Panc1 (cell line): Measurements from ENCODE around the gene PTGIS. TPM values are rescaled to one million over a fixed set of nuclear protein-coding genes. Genes with fewer than 3 reads are reported as not detected.

Experiments
- ATAC-seq: fragments of 200-7000 bp; cut with Tn5 transposase; 2 replicates; pipeline ENCODE4 v1.9.1; 2020; ENCODE audit warnings: mild to moderate bottlenecking, moderate library complexity
- BruUV-seq: library from RNA; stranded (reverse); fragments of 400-500 nt; replicated peaks from 2 replicates; lab custom pipeline; 2021; lab: Mats Ljungman, UMichigan
- CTCF ChIA-PET: fragments of 300-600 bp; sonication (Branson Sonifier 250); formaldehyde crosslinking; loops from one replicate; lab custom pipeline; 2022; ENCODE audit warnings: antibody characterized with exemption; lab: Charles Lee
- POLR2A ChIA-PET: fragments of 300-600 bp; sonication (Branson Sonifier 250); formaldehyde crosslinking; loops from one replicate; lab custom pipeline; 2022; ENCODE audit warnings: antibody characterized with exemption; lab: Charles Lee
- DNase-seq: peaks from one replicate; pipeline ENCODE4 v3.0.0-alpha.2; 2010; ENCODE audit warnings: low read depth, low spot score
- H3K27ac ChIP-seq: 2 replicates; pipeline ENCODE4 v1.5.1; 2011; ENCODE audit warnings: mild to moderate bottlenecking, low read length, inconsistent platforms
- H3K27me3 ChIP-seq: fragments of 200-500 bp; sonication (Bioruptor generic); 2 replicates; pipeline ENCODE4 v1.6.0; 2014; ENCODE audit warnings: low read length, inconsistent platforms; ENCODE audit not compliant: control insufficient read depth, insufficient read depth
- H3K36me3 ChIP-seq: fragments of 200-500 bp; sonication (Bioruptor generic); 2 replicates; pipeline ENCODE4 v1.5.1; 2014; ENCODE audit warnings: inconsistent platforms, mild to moderate bottlenecking, low read length, moderate library complexity; ENCODE audit not compliant: control insufficient read depth, insufficient read depth
- H3K4me1 ChIP-seq: 2 replicates; pipeline ENCODE4 v1.5.1; 2011; ENCODE audit warnings: inconsistent platforms, mild to moderate bottlenecking, low read length, moderate library complexity; ENCODE audit not compliant: control insufficient read depth, insufficient read depth
- H3K4me3 ChIP-seq, 2 experiments: 2 replicates each; pipeline ENCODE4 v1.5.1; 2011 to 2012; ENCODE audit warnings: low read depth in 2 of 2, low read length in 2 of 2, mild to moderate bottlenecking in 2 of 2, inconsistent platforms in 1 of 2, moderate library complexity in 1 of 2
- H3K9me3 ChIP-seq: fragments of 200-500 bp; sonication (Bioruptor generic); 2 replicates; pipeline ENCODE4 v1.5.1; 2014; ENCODE audit warnings: low read depth, mild to moderate bottlenecking, inconsistent platforms, low read length, moderate library complexity; ENCODE audit not compliant: control insufficient read depth, insufficient read depth
- CTCF ChIP-seq: fragments of 450-650 bp; IDR thresholded peaks from 2 replicates; pipeline ENCODE4 v1.5.1; 2017; ENCODE audit warnings: mild to moderate bottlenecking
- POLR2AphosphoS5 ChIP-seq: IDR thresholded peaks from 2 replicates; pipeline ENCODE4 v1.6.1; 2012; ENCODE audit warnings: mild to moderate bottlenecking, low read depth, low read length, moderate library complexity
- SIN3A ChIP-seq: IDR thresholded peaks from 2 replicates; pipeline ENCODE4 v1.6.1; 2012; ENCODE audit warnings: low read depth, mild to moderate bottlenecking, low read length, moderate library complexity, borderline replicate concordance; ENCODE audit not compliant: insufficient read depth
- TCF7L2 ChIP-seq: IDR thresholded peaks from 2 replicates; pipeline ENCODE4 v1.6.1; 2011; ENCODE audit warnings: mild to moderate bottlenecking, low read depth, low read length, inconsistent platforms
- in situ Hi-C: cut with HindIII; loops from 2 replicates; pipeline ENCODE4 v1.10.0; 2016; ENCODE audit warnings: low sequenced_read_pairs, low pct_unique_long_range_greater_than_20kb
- intact Hi-C: fragments of 100-400 bp; cut with micrococcal nuclease; formaldehyde crosslinking; loops from one replicate; pipeline ENCODE4 v1.10.0; 2022; ENCODE audit not compliant: unreplicated experiment
- total RNA-seq: library from RNA; stranded (reverse); gene quantifications from one replicate; pipeline ENCODE4 v1.2.1, GENCODE V29; 2021; ENCODE audit not compliant: unreplicated experiment
- TF ChIP-seq, protein P1 (sequence below), 2 experiments: IDR thresholded peaks; 2 replicates each; pipeline ENCODE4 v1.6.1; 2011 to 2012; ENCODE audit warnings: low read depth in 2 of 2, control low read depth in 1 of 2, low read length in 1 of 2, mild to moderate bottlenecking in 1 of 2, moderate library complexity in 1 of 2; ENCODE audit not compliant: insufficient read depth in 1 of 2

PTGIS gene
- total RNA-seq, 1 experiment from 2014 or later: 4.4 TPM

GRCh38 chr20:49455691-49456090 lies 112.2 kb downstream of the PTGIS start:
- POLR2A ChIA-PET: no interaction called here
- Histone ChIP-seq H3K4me1 (peaks cover 14% of the 10 kb centered on the region), H3K27me3 (no peaks in the 10 kb centered on the region), H3K4me3 (no peak overlapping the region), H3K36me3 (no peaks in the 10 kb centered on the region), H3K27ac (no peak overlapping the region), H3K9me3 (no peaks in the 10 kb centered on the region)
- DNase-seq (no peak), ATAC-seq (no peak)
- intact Hi-C loops: no loop called here
- CTCF ChIA-PET: no interaction called here
- in situ Hi-C loops: no loop called here
- TF ChIP-seq SIN3A (no peak), TCF7L2 (no peak), POLR2AphosphoS5 (no peak), CTCF (no peak)
- TF ChIP-seq, protein P1, sequence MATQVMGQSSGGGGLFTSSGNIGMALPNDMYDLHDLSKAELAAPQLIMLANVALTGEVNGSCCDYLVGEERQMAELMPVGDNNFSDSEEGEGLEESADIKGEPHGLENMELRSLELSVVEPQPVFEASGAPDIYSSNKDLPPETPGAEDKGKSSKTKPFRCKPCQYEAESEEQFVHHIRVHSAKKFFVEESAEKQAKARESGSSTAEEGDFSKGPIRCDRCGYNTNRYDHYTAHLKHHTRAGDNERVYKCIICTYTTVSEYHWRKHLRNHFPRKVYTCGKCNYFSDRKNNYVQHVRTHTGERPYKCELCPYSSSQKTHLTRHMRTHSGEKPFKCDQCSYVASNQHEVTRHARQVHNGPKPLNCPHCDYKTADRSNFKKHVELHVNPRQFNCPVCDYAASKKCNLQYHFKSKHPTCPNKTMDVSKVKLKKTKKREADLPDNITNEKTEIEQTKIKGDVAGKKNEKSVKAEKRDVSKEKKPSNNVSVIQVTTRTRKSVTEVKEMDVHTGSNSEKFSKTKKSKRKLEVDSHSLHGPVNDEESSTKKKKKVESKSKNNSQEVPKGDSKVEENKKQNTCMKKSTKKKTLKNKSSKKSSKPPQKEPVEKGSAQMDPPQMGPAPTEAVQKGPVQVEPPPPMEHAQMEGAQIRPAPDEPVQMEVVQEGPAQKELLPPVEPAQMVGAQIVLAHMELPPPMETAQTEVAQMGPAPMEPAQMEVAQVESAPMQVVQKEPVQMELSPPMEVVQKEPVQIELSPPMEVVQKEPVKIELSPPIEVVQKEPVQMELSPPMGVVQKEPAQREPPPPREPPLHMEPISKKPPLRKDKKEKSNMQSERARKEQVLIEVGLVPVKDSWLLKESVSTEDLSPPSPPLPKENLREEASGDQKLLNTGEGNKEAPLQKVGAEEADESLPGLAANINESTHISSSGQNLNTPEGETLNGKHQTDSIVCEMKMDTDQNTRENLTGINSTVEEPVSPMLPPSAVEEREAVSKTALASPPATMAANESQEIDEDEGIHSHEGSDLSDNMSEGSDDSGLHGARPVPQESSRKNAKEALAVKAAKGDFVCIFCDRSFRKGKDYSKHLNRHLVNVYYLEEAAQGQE (IDR thresholded peaks at IDR 0.05; ENCODE audit: insufficient read depth in 1 of 2, low read depth in 2 of 2, low read length in 1 of 2): no peak
- BruUV-seq: no TSS peak

Other genes with a start within 250 kb of the PTGIS start
- gene KCNB1, start 85.5 kb downstream of the PTGIS start, total RNA-seq: 11.1 TPM
- 40.0 TPM for gene B4GALT5, start 145.7 kb upstream of the PTGIS start, total RNA-seq
- 6.7 TPM for gene SLC9A8, start 244.7 kb upstream of the PTGIS start, total RNA-seq